ENCODE results near the gene PIP5K1B.
"Not testable (repeated sequence)": the region's sequence is repeated elsewhere in the genome, so short reads cannot be mapped to it uniquely, and the experiment has no call there.

The PIP5K1B gene

DNA sequence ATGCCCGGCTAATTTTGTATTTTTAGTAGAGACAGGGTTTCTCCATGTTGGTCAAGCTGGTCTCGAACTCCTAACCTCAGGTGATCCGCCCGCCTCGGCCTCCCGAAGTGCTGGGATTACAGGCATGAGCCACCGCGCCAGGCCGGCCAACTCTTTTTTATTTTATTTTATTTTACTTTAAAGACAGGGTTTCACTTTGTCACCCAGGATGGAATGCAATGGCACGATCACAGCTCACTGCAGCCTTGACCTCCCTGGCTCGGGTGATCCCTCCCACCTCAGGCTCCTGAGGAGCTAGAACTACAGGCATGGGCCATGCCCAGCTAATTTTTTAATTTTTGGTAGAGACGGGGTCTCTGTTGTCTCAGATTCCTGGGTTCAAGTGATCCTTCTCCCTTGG lies 345.9 kb downstream of the PIP5K1B start:
- not testable (repeated sequence) for H3K27me3 Mint-ChIP-seq; H3K4me1 Mint-ChIP-seq (ENCODE audit: low read depth); H3K9me3 Mint-ChIP-seq (ENCODE audit: low read depth); H3K27ac Mint-ChIP-seq; H3K4me3 Mint-ChIP-seq
- H3K36me3 Mint-ChIP-seq: peaks cover 18% of the 10 kb centered on the region

DNA sequence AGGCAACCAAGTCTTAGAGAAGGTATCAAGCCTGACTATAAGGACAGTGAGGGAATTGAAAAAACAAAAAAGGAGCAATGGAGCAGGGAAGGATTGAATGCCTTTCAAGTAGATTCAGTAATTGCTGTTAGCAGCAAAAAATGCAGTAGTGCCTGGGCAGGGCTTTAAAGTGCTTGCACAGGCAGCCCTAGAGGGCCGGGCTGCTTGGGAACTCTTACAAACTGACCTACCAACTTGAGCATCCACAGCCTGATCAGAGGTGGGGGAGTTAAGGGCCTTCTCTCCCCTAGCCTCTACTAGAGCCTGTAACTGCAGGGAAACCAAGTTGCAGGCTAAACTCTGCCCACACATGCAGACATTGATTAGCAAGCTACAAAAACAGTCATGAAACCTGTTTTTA lies 349.9 kb downstream of the PIP5K1B start:
- peaks cover 11% of the 10 kb centered on the region for H3K36me3 Mint-ChIP-seq
- H3K4me1 Mint-ChIP-seq (ENCODE audit: low read depth): peaks cover 4% of the 10 kb centered on the region
- no peak overlapping the region for H3K4me3 Mint-ChIP-seq
- no peaks in the 10 kb centered on the region for H3K27me3 Mint-ChIP-seq
- no peak overlapping the region for H3K27ac Mint-ChIP-seq
- H3K9me3 Mint-ChIP-seq (ENCODE audit: low read depth): no peaks in the 10 kb centered on the region

DNA sequence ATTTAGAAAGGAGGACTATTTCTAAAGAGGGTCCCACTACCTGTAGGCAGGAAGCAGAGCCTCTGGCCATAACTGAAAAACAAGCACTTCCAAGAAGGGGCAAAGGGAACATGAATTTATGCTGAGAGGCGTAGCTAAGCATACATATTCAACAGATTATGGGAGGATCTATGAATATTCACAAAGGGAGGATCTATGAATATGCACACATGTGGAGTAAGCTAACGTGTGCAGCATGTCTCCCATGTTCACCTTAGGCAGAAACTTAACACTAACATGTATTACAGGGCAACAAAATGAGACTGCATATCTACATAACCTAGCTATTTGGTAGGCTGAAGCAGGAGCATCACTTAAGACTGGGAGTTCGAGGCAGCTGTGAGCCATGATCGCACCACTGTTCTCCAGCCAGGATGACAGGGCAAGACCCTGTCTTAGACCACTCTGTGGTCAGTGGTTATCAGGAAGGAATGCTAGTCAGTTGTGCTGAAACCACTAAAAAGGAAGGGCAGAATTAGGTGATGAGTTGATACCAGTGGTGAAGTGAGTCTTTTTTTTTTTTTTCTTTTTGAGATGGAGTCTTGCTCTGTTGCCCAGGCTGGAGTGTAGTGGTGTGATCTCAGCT lies 351.3 kb downstream of the PIP5K1B start:
- peaks cover 6% of the 10 kb centered on the region for H3K4me1 Mint-ChIP-seq (ENCODE audit: low read depth)
- H3K27ac Mint-ChIP-seq: no peak overlapping the region
- no peak overlapping the region for H3K4me3 Mint-ChIP-seq
- peaks cover 12% of the 10 kb centered on the region for H3K36me3 Mint-ChIP-seq
- no peaks in the 10 kb centered on the region for H3K9me3 Mint-ChIP-seq (ENCODE audit: low read depth)
- H3K27me3 Mint-ChIP-seq: no peaks in the 10 kb centered on the region

- Mint-ChIP-seq H3K27ac (no peak overlapping the region), H3K4me3 (no peak overlapping the region), H3K36me3 (peaks cover 12% of the 10 kb centered on the region), H3K27me3 (no peaks in the 10 kb centered on the region), H3K4me1 (ENCODE audit: low read depth) (peaks cover 6% of the 10 kb centered on the region), H3K9me3 (ENCODE audit: low read depth) (no peaks in the 10 kb centered on the region)
These were observed 353.1 kb downstream of the PIP5K1B start for GRCh38 chr9:69058101-69058500.
